Central memory CD8-positive, alpha-beta T cell (primary cell): Measurements from ENCODE around the gene TMEM190.
A peak's percentile ranks its signal among the peaks of the same experiment; 100 is the strongest.

ENCODE experiments used
- ATAC-seq: fragments of 150-1000 bp; cut with Tn5 transposase; replicated peaks from 2 replicates; pipeline ENCODE4 v1.10.0; 2022; ENCODE audit warnings: mild to moderate bottlenecking, moderate FRiP score, moderate number of reproducible peaks; ENCODE audit not compliant: poor library complexity, severe bottlenecking; ENCODE audit errors: extremely low read depth
- DNase-seq, 2 donors: peaks; one replicate each; pipeline ENCODE4 v3.0.0; 2021; ENCODE audit warnings: low spot score in 2 of 2
- H3K27ac Mint-ChIP-seq: one replicate; pipeline ENCODE4 v1.8.0; 2022; ENCODE audit warnings: low read depth, mild to moderate bottlenecking, moderate library complexity, mixed read lengths
- H3K27me3 Mint-ChIP-seq: one replicate; pipeline ENCODE4 v1.8.0; 2022; ENCODE audit warnings: mixed read lengths
- H3K36me3 Mint-ChIP-seq: one replicate; pipeline ENCODE4 v1.8.0; 2022; ENCODE audit warnings: mild to moderate bottlenecking, moderate library complexity, mixed read lengths; ENCODE audit not compliant: insufficient read depth
- H3K4me1 Mint-ChIP-seq: one replicate; pipeline ENCODE4 v1.8.0; 2022; ENCODE audit warnings: mixed read lengths
- H3K4me3 Mint-ChIP-seq: one replicate; pipeline ENCODE4 v1.8.0; 2022; ENCODE audit warnings: mild to moderate bottlenecking, moderate library complexity, mixed read lengths
- H3K9me3 Mint-ChIP-seq: one replicate; pipeline ENCODE4 v1.8.0; 2022; ENCODE audit warnings: mixed read lengths

The TMEM190 gene

GRCh38 chr19:55345101-55345817 lies 31.4 kb upstream of the TMEM190 start:
- no peaks in the 10 kb centered on the region for H3K9me3 Mint-ChIP-seq
- no peak for ATAC-seq
- H3K4me1 Mint-ChIP-seq, result peaks cover 23% of the 10 kb centered on the region
- peaks cover 2% of the 10 kb centered on the region for H3K27me3 Mint-ChIP-seq
- peak overlapping the region; percentile 38 for H3K27ac Mint-ChIP-seq
- H3K4me3 Mint-ChIP-seq, result no peak overlapping the region
- peaks cover 7% of the 10 kb centered on the region for H3K36me3 Mint-ChIP-seq
- no peak for DNase-seq

GRCh38 chr19:55345818-55346724 lies 30.6 kb upstream of the TMEM190 start:
- ATAC-seq (no peak), DNase-seq (no peak)
- Mint-ChIP-seq H3K27ac (no peak overlapping the region), H3K4me3 (no peak overlapping the region), H3K27me3 (peaks cover 10% of the 10 kb centered on the region), H3K4me1 (peaks cover 15% of the 10 kb centered on the region), H3K36me3 (peaks cover 4% of the 10 kb centered on the region), H3K9me3 (no peaks in the 10 kb centered on the region)

GRCh38 chr19:55346725-55347441 lies 29.7 kb upstream of the TMEM190 start:
- DNase-seq (no peak), ATAC-seq (no peak)
- H3K9me3 Mint-ChIP-seq, result no peaks in the 10 kb centered on the region
- H3K27ac Mint-ChIP-seq, result no peak overlapping the region
- no peak overlapping the region for H3K4me3 Mint-ChIP-seq
- H3K4me1 Mint-ChIP-seq, result peaks cover 14% of the 10 kb centered on the region
- peaks cover 18% of the 10 kb centered on the region for H3K27me3 Mint-ChIP-seq
- H3K36me3 Mint-ChIP-seq, result peaks cover 5% of the 10 kb centered on the region

- no peak for DNase-seq
- Mint-ChIP-seq H3K27ac (peak overlapping the region; percentile 82), H3K36me3 (peaks cover 5% of the 10 kb centered on the region), H3K4me1 (peaks cover 20% of the 10 kb centered on the region), H3K27me3 (peaks cover 25% of the 10 kb centered on the region), H3K9me3 (no peaks in the 10 kb centered on the region), H3K4me3 (no peak overlapping the region)
- no peak for ATAC-seq
Measured at GRCh38 chr19:55347442-55348009, 29.1 kb upstream of the TMEM190 start.

GRCh38 chr19:55348317-55349034 lies 28.1 kb upstream of the TMEM190 start:
- Mint-ChIP-seq H3K27me3 (peaks cover 34% of the 10 kb centered on the region), H3K36me3 (peaks cover 5% of the 10 kb centered on the region), H3K9me3 (no peaks in the 10 kb centered on the region), H3K4me3 (no peak overlapping the region), H3K4me1 (peaks cover 30% of the 10 kb centered on the region), H3K27ac (peak overlapping the region; percentile 82)
- DNase-seq (no peak), ATAC-seq (no peak)

- DNase-seq (no peak), ATAC-seq (no peak)
- no peak overlapping the region for H3K4me3 Mint-ChIP-seq
- H3K27me3 Mint-ChIP-seq, result peaks cover 48% of the 10 kb centered on the region
- peaks cover 26% of the 10 kb centered on the region for H3K4me1 Mint-ChIP-seq
- no peaks in the 10 kb centered on the region for H3K9me3 Mint-ChIP-seq
- H3K27ac Mint-ChIP-seq, result no peak overlapping the region
- H3K36me3 Mint-ChIP-seq, result peaks cover 1% of the 10 kb centered on the region
Measured at GRCh38 chr19:55350620-55351315, 25.9 kb upstream of the TMEM190 start.

- peaks cover 3% of the 10 kb centered on the region for H3K36me3 Mint-ChIP-seq
- no peaks in the 10 kb centered on the region for H3K9me3 Mint-ChIP-seq
- DNase-seq, result no peak
- no peak for ATAC-seq
- H3K4me1 Mint-ChIP-seq, result peaks cover 26% of the 10 kb centered on the region
- H3K27me3 Mint-ChIP-seq, result peaks cover 58% of the 10 kb centered on the region
- H3K27ac Mint-ChIP-seq, result no peak overlapping the region
- H3K4me3 Mint-ChIP-seq, result peak overlapping the region; percentile 36
Measured at GRCh38 chr19:55352040-55352439, 24.6 kb upstream of the TMEM190 start.

- peaks cover 26% of the 10 kb centered on the region for H3K4me1 Mint-ChIP-seq
- peak overlapping the region; percentile 25 for H3K27ac Mint-ChIP-seq
- ATAC-seq, result no peak
- no peaks in the 10 kb centered on the region for H3K9me3 Mint-ChIP-seq
- H3K36me3 Mint-ChIP-seq, result peaks cover 3% of the 10 kb centered on the region
- DNase-seq, result no peak
- peak overlapping the region; percentile 73 for H3K4me3 Mint-ChIP-seq
- peaks cover 64% of the 10 kb centered on the region for H3K27me3 Mint-ChIP-seq
Measured at GRCh38 chr19:55352549-55353145, 24.0 kb upstream of the TMEM190 start.

- ATAC-seq (no peak), DNase-seq (no peak)
- Mint-ChIP-seq H3K27me3 (peaks cover 71% of the 10 kb centered on the region), H3K36me3 (peaks cover 3% of the 10 kb centered on the region), H3K4me3 (peak overlapping the region; percentile 73), H3K4me1 (peaks cover 26% of the 10 kb centered on the region), H3K27ac (peak overlapping the region; percentile 25), H3K9me3 (no peaks in the 10 kb centered on the region)
Measured at GRCh38 chr19:55353356-55353802, 23.2 kb upstream of the TMEM190 start.

- no peaks in the 10 kb centered on the region for H3K9me3 Mint-ChIP-seq
- DNase-seq, result peak in 1 of 2 donors; percentile 59
- H3K27me3 Mint-ChIP-seq, result peaks cover 72% of the 10 kb centered on the region
- peak overlapping the region; percentile 25 for H3K27ac Mint-ChIP-seq
- peak; percentile 47 for ATAC-seq
- peaks cover 26% of the 10 kb centered on the region for H3K4me1 Mint-ChIP-seq
- H3K4me3 Mint-ChIP-seq, result peak overlapping the region; percentile 73
- peaks cover 3% of the 10 kb centered on the region for H3K36me3 Mint-ChIP-seq
Measured at GRCh38 chr19:55353803-55354697, 22.6 kb upstream of the TMEM190 start.
